NCI-H128 (cell line): ENCODE results near the gene OPN4.

Experiments
- DNase-seq: peaks from one replicate; lab custom pipeline; 2025; ENCODE audit not compliant: unreplicated experiment; lab: John Stamatoyannopoulos, UW

Gene OPN4

GRCh38 chr10:86715836-86716235, 61.5 kb downstream of the OPN4 start:
- no peak for DNase-seq
